ENCODE results near the gene GPC5. TPM values are rescaled to one million over a fixed set of nuclear protein-coding genes. Genes with fewer than 3 reads are reported as not detected.

GPC5 gene
- polyA plus RNA-seq, 2 of the 4 experiments (the other 2 are of a cell fraction) = not detected

GRCh38 chr13:92297971-92298942, 899.8 kb downstream of the GPC5 start (continued):
- TF ChIP-seq KDM5A (IDR thresholded peaks at IDR 0.05) = no peak
- TF ChIP-seq NFE2L2 (conservative IDR thresholded peaks at IDR 0.05; ENCODE audit: low read length) = no peak
- no peak for TF ChIP-seq JUNB (IDR thresholded peaks at IDR 0.05)

- ChIA-PET POLR2A (no interaction called here), CTCF (no interaction called here)
- no peak for FAIRE-seq
These were observed 902.2 kb downstream of the GPC5 start for GRCh38 chr13:92300651-92301050.

GRCh38 chr13:92303428-92303827, 905.0 kb downstream of the GPC5 start:
- Histone ChIP-seq H3K4me3 (no peak overlapping the region), H3K27ac (no peak overlapping the region), H3K9me3 (no peaks in the 10 kb centered on the region), H3K4me1 (no peaks in the 10 kb centered on the region), H3K4me2 (no peak overlapping the region)
- TF ChIP-seq BCL3 (IDR thresholded peaks at IDR 0.05) = no peak
- no peak for TF ChIP-seq RFX5 (IDR thresholded peaks at IDR 0.05)
- no peak for TF ChIP-seq MYC (IDR thresholded peaks at IDR 0.05; ENCODE audit: borderline replicate concordance, low read length)
- ATAC-seq (no peak), DNase-seq (ENCODE audit: low read depth in 1 of 2, low spot score in 1 of 2) (no peak), FAIRE-seq (no peak)
- ChIA-PET CTCF (no interaction called here), POLR2A (no interaction called here)
- 0% methylated on average over 1 of the region's 1 CpG for WGBS (ENCODE audit: missing lambda C conversion rate)

More at GRCh38 chr13:92300651-92301050, 902.2 kb downstream of the GPC5 start:
- DNase-seq (ENCODE audit: low read depth in 1 of 2, low spot score in 1 of 2) (no peak), ATAC-seq (no peak)
- Histone ChIP-seq H3K4me3 (no peak overlapping the region), H3K9me3 (no peaks in the 10 kb centered on the region), H3K4me1 (no peaks in the 10 kb centered on the region), H3K4me2 (no peak overlapping the region), H3K27ac (no peak overlapping the region)
- 62% methylated on average over 1 of the region's 1 CpG for WGBS (ENCODE audit: missing lambda C conversion rate)
- TF ChIP-seq EP300 (IDR thresholded peaks at IDR 0.05) = no peak

GRCh38 chr13:92307752-92308151, 909.3 kb downstream of the GPC5 start:
- H3K4me3 ChIP-seq = no peak overlapping the region
- TF ChIP-seq FOSB (CRISPR knock-in tag; IDR thresholded peaks at IDR 0.05) (no peak), HEYL (CRISPR knock-in tag; IDR thresholded peaks at IDR 0.05) (no peak), KDM5A (IDR thresholded peaks at IDR 0.05) (no peak), E2F6 (IDR thresholded peaks at IDR 0.05; ENCODE audit: borderline replicate concordance, low read depth) (no peak), MAX (IDR thresholded peaks at IDR 0.05) (no peak), HOXB13 (CRISPR knock-in tag; IDR thresholded peaks at IDR 0.05; ENCODE audit: low read depth) (no peak), BCL3 (IDR thresholded peaks at IDR 0.05) (no peak), EHF (CRISPR knock-in tag; IDR thresholded peaks at IDR 0.05) (no peak), HOXA7 (CRISPR knock-in tag; IDR thresholded peaks at IDR 0.05) (no peak), MAFK (IDR thresholded peaks at IDR 0.05; ENCODE audit: partially characterized antibody) (no peak), JUNB (IDR thresholded peaks at IDR 0.05) (no peak), NPAS2 (CRISPR knock-in tag; IDR thresholded peaks at IDR 0.05; ENCODE audit: borderline replicate concordance) (no peak), NFE2L2 (conservative IDR thresholded peaks at IDR 0.05; ENCODE audit: low read length) (no peak), CHD2 (IDR thresholded peaks at IDR 0.05; ENCODE audit: low read length, partially characterized antibody) (no peak), TFCP2L1 (CRISPR knock-in tag; IDR thresholded peaks at IDR 0.05) (no peak), ESRRA (IDR thresholded peaks at IDR 0.05; ENCODE audit: borderline replicate concordance, low read length) (no peak), SREBF2 (IDR thresholded peaks at IDR 0.05) (no peak), ELK1 (IDR thresholded peaks at IDR 0.05; ENCODE audit: low read depth, low read length) (no peak), CBX8 (IDR thresholded peaks at IDR 0.05) (no peak), CTCF (IDR thresholded peaks at IDR 0.05) (no peak)
- no peak for FAIRE-seq
- ATAC-seq = no peak
- H3K4me2 ChIP-seq = no peak overlapping the region
- ChIA-PET CTCF (no interaction called here), POLR2A (no interaction called here)
- no peaks in the 10 kb centered on the region for H3K9me3 ChIP-seq
- no peak overlapping the region for H3K27ac ChIP-seq
- no peaks in the 10 kb centered on the region for H3K4me1 ChIP-seq
- no peak for DNase-seq (ENCODE audit: low read depth in 1 of 2, low spot score in 1 of 2)
- 0% methylated on average over 2 of the region's 2 CpGs for WGBS (ENCODE audit: missing lambda C conversion rate)

Measured in A549 (cell line).